ENCODE results near the gene FBXL14. TPM values are rescaled to one million over a fixed set of nuclear protein-coding genes. Genes with fewer than 3 reads are reported as not detected.

FBXL14 gene
- total and polyA plus RNA-seq, 10 donors: 1.9 to 21.4 (median 18.7) TPM

DNA sequence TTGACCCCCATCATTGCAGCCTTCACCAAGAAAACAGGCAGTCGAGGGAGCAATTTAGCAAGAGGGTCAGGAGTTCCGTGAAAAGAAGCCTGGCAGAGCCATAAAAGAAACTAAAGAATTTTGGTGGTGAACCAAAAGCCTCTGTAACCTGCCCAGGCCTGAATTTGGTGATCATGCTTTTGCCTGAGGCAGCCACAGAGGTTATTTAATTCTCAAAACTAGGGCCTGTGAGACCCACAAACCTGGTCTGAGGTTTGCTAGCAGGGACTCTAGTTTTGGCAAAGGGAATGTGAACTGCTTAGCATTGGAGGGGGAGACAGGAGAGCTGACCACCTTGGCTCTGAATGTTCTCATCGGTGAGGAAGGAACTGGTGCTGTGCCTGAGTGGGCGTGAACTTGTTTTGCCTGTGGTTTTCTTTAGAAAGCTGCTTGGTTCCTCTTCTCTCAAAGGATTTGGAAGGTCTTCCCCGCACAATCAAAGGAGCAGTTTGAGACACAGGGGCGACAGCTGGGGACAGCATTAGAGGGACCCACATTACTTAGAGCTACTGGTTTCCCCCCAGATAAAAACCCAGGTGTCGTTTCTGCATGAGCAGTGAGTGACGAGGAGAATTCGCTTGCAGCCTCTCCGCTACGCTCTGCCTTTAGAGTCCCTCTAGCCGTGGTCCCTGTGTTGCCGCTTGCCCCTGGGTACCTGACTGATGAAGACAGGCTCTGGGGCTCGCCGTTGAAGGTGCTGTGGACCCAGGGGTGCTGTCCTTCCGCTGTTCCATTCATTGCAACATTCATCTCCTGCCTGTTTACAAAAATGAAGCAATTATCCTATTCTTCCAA lies 22.1 kb upstream of the FBXL14 start:
- peak overlapping the region in 1 of 8 donors; percentile 33 for H3K4me3 ChIP-seq
- H3K9me3 ChIP-seq: no peaks in the 10 kb centered on the region
- peaks cover 9 to 55% (median 32%) of the 10 kb centered on the region in 6 donors for H3K4me1 ChIP-seq
- DNase-seq: no peak
- no peaks in the 10 kb centered on the region for H3K27me3 ChIP-seq (replicated peaks in 1 of 7)
- 49 to 70% (median 63%) methylated on average over 15 to 16 of the region's 16 CpGs for WGBS, 5 donors
- intact Hi-C loops (cut with DNase I; ENCODE audit: low total_unique reads): no loop called here
- TF ChIP-seq POLR2AphosphoS5 (IDR thresholded peaks at IDR 0.05) (no peak), POLR2A (IDR thresholded peaks at IDR 0.05) (no peak)
- TF ChIP-seq, protein P1, sequence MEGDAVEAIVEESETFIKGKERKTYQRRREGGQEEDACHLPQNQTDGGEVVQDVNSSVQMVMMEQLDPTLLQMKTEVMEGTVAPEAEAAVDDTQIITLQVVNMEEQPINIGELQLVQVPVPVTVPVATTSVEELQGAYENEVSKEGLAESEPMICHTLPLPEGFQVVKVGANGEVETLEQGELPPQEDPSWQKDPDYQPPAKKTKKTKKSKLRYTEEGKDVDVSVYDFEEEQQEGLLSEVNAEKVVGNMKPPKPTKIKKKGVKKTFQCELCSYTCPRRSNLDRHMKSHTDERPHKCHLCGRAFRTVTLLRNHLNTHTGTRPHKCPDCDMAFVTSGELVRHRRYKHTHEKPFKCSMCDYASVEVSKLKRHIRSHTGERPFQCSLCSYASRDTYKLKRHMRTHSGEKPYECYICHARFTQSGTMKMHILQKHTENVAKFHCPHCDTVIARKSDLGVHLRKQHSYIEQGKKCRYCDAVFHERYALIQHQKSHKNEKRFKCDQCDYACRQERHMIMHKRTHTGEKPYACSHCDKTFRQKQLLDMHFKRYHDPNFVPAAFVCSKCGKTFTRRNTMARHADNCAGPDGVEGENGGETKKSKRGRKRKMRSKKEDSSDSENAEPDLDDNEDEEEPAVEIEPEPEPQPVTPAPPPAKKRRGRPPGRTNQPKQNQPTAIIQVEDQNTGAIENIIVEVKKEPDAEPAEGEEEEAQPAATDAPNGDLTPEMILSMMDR (IDR thresholded peaks at IDR 0.05 in 8 of 11, conservative IDR thresholded peaks at IDR 0.05 in 3 of 11): no peak
- H3K36me3 ChIP-seq: no peaks in the 10 kb centered on the region
- H3K27ac ChIP-seq: peak overlapping the region in 3 of 8 donors; percentile 3 to 55 (median 48)

GRCh38 chr12:1614360-1614759 lies 20.0 kb upstream of the FBXL14 start:
- Histone ChIP-seq H3K27ac (no peak overlapping the region), H3K4me3 (no peak overlapping the region), H3K36me3 (no peaks in the 10 kb centered on the region), H3K27me3 (replicated peaks in 1 of 7) (no peaks in the 10 kb centered on the region), H3K4me1 (peaks cover 9 to 48% (median 25%) of the 10 kb centered on the region in 6 donors), H3K9me3 (no peaks in the 10 kb centered on the region)
- WGBS, 5 donors: 86 to 100% (median 97%) methylated on average over 3 to 6 of the region's 6 CpGs
- no peak for DNase-seq
- TF ChIP-seq, protein P1 (IDR thresholded peaks at IDR 0.05 in 8 of 11, conservative IDR thresholded peaks at IDR 0.05 in 3 of 11): no peak
- intact Hi-C loops (cut with DNase I; ENCODE audit: low total_unique reads): no loop called here

DNA sequence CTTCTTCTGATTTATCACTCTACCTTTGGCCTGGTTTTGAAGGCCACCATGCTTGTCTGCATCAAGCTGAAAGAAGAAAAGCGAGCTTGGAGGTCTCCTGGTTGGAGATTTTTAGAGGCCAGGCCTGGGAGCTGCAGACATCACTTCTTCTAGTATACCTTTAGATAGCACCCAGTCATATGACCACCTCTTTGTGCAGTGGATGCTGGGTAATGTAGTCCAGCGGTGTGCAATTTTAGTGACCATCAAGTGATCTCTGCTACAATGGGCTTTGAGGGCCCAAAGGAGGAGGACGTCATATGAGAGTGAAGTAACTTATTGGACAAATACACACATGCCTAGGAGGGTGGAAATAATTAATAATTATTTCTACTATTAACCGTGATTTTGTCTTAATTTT lies 19.5 kb upstream of the FBXL14 start:
- Histone ChIP-seq H3K4me3 (no peak overlapping the region), H3K27ac (no peak overlapping the region), H3K27me3 (replicated peaks in 1 of 7) (no peaks in the 10 kb centered on the region), H3K9me3 (no peaks in the 10 kb centered on the region), H3K4me1 (peaks cover 9 to 48% (median 21%) of the 10 kb centered on the region in 6 donors), H3K36me3 (no peaks in the 10 kb centered on the region)
- DNase-seq: no peak
- WGBS, 5 donors: 91 to 98% (median 93%) methylated on average over 4 of the region's 4 CpGs
- intact Hi-C loops (cut with DNase I; ENCODE audit: low total_unique reads): no loop called here
- TF ChIP-seq POLR2AphosphoS5 (IDR thresholded peaks at IDR 0.05): no peak
- TF ChIP-seq, protein P1 (IDR thresholded peaks at IDR 0.05 in 8 of 11, conservative IDR thresholded peaks at IDR 0.05 in 3 of 11): no peak
- no peak for TF ChIP-seq POLR2A (IDR thresholded peaks at IDR 0.05)

GRCh38 chr12:1611803-1612572 lies 17.6 kb upstream of the FBXL14 start:
- intact Hi-C loops (cut with DNase I; ENCODE audit: low total_unique reads): no loop called here
- peaks cover 0 to 48% (median 23%) of the 10 kb centered on the region in 6 donors for H3K4me1 ChIP-seq

More at GRCh38 chr12:1611803-1612572, 17.6 kb upstream of the FBXL14 start:
- no peak overlapping the region for H3K27ac ChIP-seq
- H3K36me3 ChIP-seq: no peaks in the 10 kb centered on the region
- no peak overlapping the region for H3K4me3 ChIP-seq
- no peaks in the 10 kb centered on the region for H3K27me3 ChIP-seq (replicated peaks in 1 of 7)
- no peak for TF ChIP-seq POLR2AphosphoS5 (IDR thresholded peaks at IDR 0.05)
- TF ChIP-seq, protein P1 (IDR thresholded peaks at IDR 0.05 in 8 of 11, conservative IDR thresholded peaks at IDR 0.05 in 3 of 11): no peak
- no peak for TF ChIP-seq POLR2A (IDR thresholded peaks at IDR 0.05)
- 72 to 87% (median 76%) methylated on average over 13 of the region's 13 CpGs for WGBS, 5 donors
- H3K9me3 ChIP-seq: no peaks in the 10 kb centered on the region
- no peak for DNase-seq
